ENCODE results near the gene UBASH3A. TPM values are rescaled to one million over a fixed set of nuclear protein-coding genes. Genes with fewer than 3 reads are reported as not detected.

UBASH3A gene
- polyA plus RNA-seq, 1 of the 3 experiments (the other 2 are of a cell fraction) = not detected

GRCh38 chr21:42413093-42413492 is 9.4 kb downstream of the UBASH3A start:
- Histone ChIP-seq H2AFZ (ENCODE audit: low read depth) (no peak overlapping the region), H3K9me3 (no peaks in the 10 kb centered on the region), H3F3A (replicated peaks; ENCODE audit: insufficient read depth) (no peaks in the 10 kb centered on the region), H3K27me3 (ENCODE audit: insufficient read depth) (no peaks in the 10 kb centered on the region), H3K4me2 (no peak overlapping the region), H3K27ac (ENCODE audit: low read depth in 2 of 2, low read length in 1 of 2) (no peak overlapping the region), H3K9me2 (no peaks in the 10 kb centered on the region), H3K4me3 (ENCODE audit: low read depth in 2 of 2, low read length in 1 of 2) (no peak overlapping the region), H4K20me1 (ENCODE audit: insufficient read depth) (no peaks in the 10 kb centered on the region), H3K36me3 (replicated peaks in 1 of 2; ENCODE audit: control insufficient read depth in 1 of 2, insufficient read depth in 2 of 2, low read length in 1 of 2) (no peaks in the 10 kb centered on the region), H3K9ac (no peak overlapping the region), H3K79me2 (ENCODE audit: insufficient read depth) (no peaks in the 10 kb centered on the region), H3K4me1 (ENCODE audit: control insufficient read depth in 1 of 2, insufficient read depth in 2 of 2, low read depth in 1 of 2, low read length in 1 of 2) (no peaks in the 10 kb centered on the region)
- DNase-seq = no peak
- POLR2A ChIA-PET = no interaction called here
- 70% methylated on average over 10 of the region's 14 CpGs for WGBS (ENCODE audit: low lambda C conversion rate)
- CTCF ChIA-PET = no interaction called here
- TF ChIP-seq USF1 (IDR thresholded peaks at IDR 0.05; ENCODE audit: borderline replicate concordance, low read depth) (no peak), FOSL2 (IDR thresholded peaks at IDR 0.05; ENCODE audit: borderline replicate concordance, low read depth) (no peak), JUND (IDR thresholded peaks at IDR 0.05) (no peak), ZBTB33 (IDR thresholded peaks at IDR 0.05; ENCODE audit: borderline replicate concordance, low read depth) (no peak), EZH2phosphoT487 (IDR thresholded peaks at IDR 0.05; ENCODE audit: borderline replicate concordance, low read depth) (no peak), TCF12 (IDR thresholded peaks at IDR 0.05) (no peak), CTCF (IDR thresholded peaks at IDR 0.05) (no peak), EP300 (IDR thresholded peaks at IDR 0.05; ENCODE audit: borderline replicate concordance in 1 of 2, low read depth in 1 of 2, low read length in 1 of 2) (no peak), MEF2A (IDR thresholded peaks at IDR 0.05; ENCODE audit: borderline replicate concordance, low read depth) (no peak)
- TF ChIP-seq, protein P1, sequence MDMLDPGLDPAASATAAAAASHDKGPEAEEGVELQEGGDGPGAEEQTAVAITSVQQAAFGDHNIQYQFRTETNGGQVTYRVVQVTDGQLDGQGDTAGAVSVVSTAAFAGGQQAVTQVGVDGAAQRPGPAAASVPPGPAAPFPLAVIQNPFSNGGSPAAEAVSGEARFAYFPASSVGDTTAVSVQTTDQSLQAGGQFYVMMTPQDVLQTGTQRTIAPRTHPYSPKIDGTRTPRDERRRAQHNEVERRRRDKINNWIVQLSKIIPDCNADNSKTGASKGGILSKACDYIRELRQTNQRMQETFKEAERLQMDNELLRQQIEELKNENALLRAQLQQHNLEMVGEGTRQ (IDR thresholded peaks at IDR 0.05; ENCODE audit: borderline replicate concordance, low read depth, low read length) = no peak

DNA sequence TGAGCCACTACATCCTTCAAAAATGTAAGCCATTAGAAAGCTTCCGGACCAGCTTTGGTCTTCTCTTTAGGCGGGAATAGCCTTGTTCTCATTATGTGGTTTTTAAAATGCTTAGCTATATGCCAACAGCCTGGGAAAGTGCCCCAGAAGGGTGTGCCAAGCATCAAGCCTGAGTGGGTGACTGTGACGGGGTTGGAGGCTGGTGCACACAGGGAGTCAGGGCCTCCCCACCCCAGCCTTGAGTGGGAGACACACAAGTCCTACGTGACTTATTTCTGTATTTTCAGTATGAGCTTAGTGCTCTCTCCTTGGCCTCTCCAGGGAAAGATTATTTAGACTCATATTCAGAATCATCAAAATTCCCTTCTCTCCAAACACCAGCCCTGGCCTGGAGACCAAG is 9.8 kb downstream of the UBASH3A start:
- Histone ChIP-seq H3K36me3 (replicated peaks in 1 of 2; ENCODE audit: control insufficient read depth in 1 of 2, insufficient read depth in 2 of 2, low read length in 1 of 2) (no peaks in the 10 kb centered on the region), H3K9me2 (no peaks in the 10 kb centered on the region), H3F3A (replicated peaks; ENCODE audit: insufficient read depth) (no peaks in the 10 kb centered on the region), H3K4me3 (ENCODE audit: low read depth in 2 of 2, low read length in 1 of 2) (no peak overlapping the region), H4K20me1 (ENCODE audit: insufficient read depth) (no peaks in the 10 kb centered on the region), H2AFZ (ENCODE audit: low read depth) (no peak overlapping the region), H3K9me3 (no peaks in the 10 kb centered on the region), H3K79me2 (ENCODE audit: insufficient read depth) (no peaks in the 10 kb centered on the region), H3K27ac (ENCODE audit: low read depth in 2 of 2, low read length in 1 of 2) (no peak overlapping the region), H3K4me2 (no peak overlapping the region), H3K4me1 (ENCODE audit: control insufficient read depth in 1 of 2, insufficient read depth in 2 of 2, low read depth in 1 of 2, low read length in 1 of 2) (no peaks in the 10 kb centered on the region), H3K9ac (no peak overlapping the region), H3K27me3 (ENCODE audit: insufficient read depth) (no peaks in the 10 kb centered on the region)
- 60% methylated on average over 4 of the region's 4 CpGs for WGBS (ENCODE audit: low lambda C conversion rate)
- TF ChIP-seq TAF1 (IDR thresholded peaks at IDR 0.05; ENCODE audit: borderline replicate concordance, low read depth, low read length) = no peak
- no peak for TF ChIP-seq USF1 (IDR thresholded peaks at IDR 0.05; ENCODE audit: borderline replicate concordance, low read depth)
- no peak for TF ChIP-seq MXI1 (IDR thresholded peaks at IDR 0.05; ENCODE audit: low read depth, low read length)
- no peak for TF ChIP-seq GABPA (IDR thresholded peaks at IDR 0.05; ENCODE audit: low read depth)
- TF ChIP-seq GATA2 (CRISPR knock-in tag; IDR thresholded peaks at IDR 0.05) = no peak
- TF ChIP-seq MAX (IDR thresholded peaks at IDR 0.05; ENCODE audit: low read depth) = no peak
- ChIA-PET POLR2A (no interaction called here), CTCF (no interaction called here)
- no peak for DNase-seq
